NK-92 treated with Interleukin-12 subunit alpha and Interleukin-12 subunit beta, amount 100 ng/mL, for 24 hours (cell line): ENCODE data around the gene SPTBN4.
"Not testable (repeated sequence)": the region's sequence is repeated elsewhere in the genome, so short reads cannot be mapped to it uniquely, and the experiment has no call there.

Experiments used
- DNase-seq: peaks from one replicate; lab custom pipeline; 2025; lab: John Stamatoyannopoulos, UW

Gene SPTBN4

GRCh38 chr19:40588926-40589569 lies 122.2 kb downstream of the SPTBN4 start:
- no peak for DNase-seq

DNA sequence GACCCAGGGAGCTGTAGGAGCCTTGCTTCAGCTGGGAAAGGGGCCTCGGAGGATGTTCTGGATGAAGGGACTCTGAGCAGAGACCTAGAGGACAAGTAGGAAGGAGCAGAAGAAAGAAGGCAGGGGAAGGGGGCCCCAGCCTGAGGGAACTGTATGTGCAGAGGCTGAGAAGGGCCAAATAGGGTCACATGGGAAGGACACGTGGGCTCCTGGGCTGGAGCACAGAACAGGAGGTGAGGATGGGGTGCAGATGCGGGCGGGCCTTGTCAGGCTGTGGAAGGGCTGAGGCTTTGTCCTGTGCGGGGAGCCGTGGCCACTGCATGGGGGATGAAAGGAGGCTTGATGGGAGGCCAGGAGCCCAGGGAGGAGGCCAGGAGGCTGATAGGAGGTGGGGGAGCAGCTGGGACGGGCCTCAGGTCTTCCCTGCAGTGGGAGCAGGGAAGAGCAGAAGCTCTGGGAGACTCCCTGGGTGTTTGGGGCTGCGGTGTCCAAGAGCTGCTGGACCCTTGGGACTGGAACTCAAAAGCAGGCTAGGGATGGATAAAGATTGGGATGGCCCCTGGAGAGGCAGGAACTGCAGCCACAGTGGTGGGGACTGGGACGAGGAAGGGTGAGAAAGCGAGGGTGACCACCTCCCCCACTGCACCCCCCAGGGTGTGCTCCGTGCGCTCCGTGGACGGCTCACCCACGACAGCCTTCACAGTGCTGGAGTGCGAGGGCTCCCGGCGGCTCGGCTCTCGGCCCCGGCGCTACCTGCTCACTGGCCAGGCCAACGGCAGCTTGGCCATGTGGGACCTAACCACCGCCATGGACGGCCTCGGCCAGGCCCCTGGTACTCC lies 123.0 kb downstream of the SPTBN4 start:
- no peak for DNase-seq

GRCh38 chr19:40590464-40591265 lies 123.9 kb downstream of the SPTBN4 start:
- DNase-seq, result no peak

- DNase-seq, result not testable (repeated sequence)
Measured at GRCh38 chr19:40591724-40592123, 124.9 kb downstream of the SPTBN4 start.

GRCh38 chr19:40592170-40592569 lies 125.4 kb downstream of the SPTBN4 start:
- no peak for DNase-seq

GRCh38 chr19:40594255-40594654 lies 127.5 kb downstream of the SPTBN4 start:
- DNase-seq, result no peak

- DNase-seq, result no peak
Measured at GRCh38 chr19:40594657-40595091, 127.9 kb downstream of the SPTBN4 start.

DNA sequence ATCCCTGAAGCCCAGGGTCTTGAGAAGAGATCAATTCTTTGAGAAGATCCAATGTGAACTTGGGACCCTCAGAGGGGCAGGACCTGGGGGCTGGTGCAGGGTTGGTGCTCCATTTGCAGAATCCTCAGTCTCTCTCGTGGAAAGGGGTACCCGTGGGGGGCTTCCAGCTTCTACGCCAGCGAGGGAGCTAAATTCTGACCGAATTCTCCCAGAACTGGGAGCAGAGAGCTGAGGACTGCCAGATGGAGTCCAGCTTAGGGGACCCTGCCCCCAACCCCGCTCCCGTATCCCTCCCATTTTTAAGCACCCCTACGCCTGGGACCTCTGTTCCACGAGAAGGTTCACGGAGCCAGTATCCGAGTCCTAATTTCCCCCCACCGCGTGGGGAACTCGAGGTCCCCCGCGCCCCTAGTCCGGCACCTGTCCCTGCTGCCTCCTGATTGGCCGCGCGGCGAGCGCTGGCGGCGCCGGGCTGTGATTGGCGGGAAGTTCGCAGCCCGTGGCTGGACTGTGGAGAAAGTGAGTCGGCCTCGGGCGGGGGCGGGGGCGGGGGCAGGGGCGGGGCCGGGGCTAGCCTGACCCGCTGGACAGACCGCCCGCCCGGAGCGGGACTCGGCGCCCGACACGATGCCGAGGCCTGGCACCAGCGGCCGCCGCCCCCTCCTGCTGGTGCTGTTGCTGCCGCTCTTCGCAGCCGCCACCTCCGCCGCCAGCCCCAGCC lies 130.0 kb downstream of the SPTBN4 start:
- no peak for DNase-seq

GRCh38 chr19:40597329-40597838 lies 130.6 kb downstream of the SPTBN4 start:
- no peak for DNase-seq

DNA sequence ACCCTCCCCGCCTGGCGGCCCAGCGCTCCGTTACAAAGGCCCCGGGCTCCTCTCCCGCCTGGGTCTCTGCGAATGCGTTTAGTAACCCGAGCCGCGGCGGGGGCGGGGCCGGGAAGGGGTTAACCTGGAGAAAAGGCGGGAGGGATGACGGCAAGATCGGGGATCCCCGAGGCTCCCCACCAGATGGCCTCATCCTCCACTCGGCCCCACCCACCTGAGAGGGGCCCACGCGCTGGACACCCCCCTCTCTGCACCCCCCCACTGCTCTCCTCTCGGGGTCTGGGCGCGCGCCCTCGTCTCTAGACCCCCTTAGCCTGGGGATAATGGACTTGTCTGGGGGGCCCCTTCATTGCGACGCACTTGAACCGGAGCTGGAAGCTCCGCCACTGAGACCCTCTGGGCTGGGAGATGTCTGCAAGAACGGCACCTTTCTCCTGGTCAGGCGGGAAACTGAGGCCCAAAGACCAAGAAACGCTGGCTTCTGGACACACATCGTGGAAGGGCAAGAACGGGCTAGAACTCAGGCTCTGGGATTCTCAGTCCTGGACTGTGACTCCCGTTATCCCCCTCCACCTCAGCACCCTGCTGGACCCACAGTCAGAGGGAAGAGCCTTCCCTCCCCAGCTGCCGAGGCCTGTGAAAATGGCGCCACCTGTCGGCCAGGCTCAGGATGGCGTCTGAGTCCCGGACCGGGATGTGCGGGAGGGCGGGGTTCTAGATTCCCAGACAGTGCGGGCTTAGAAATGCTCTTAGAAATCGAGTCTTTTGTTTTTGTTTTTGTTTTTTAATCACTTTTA lies 131.5 kb downstream of the SPTBN4 start:
- peak; percentile 48 for DNase-seq

- no peak for DNase-seq
Measured at GRCh38 chr19:40598918-40599307, 132.1 kb downstream of the SPTBN4 start.

GRCh38 chr19:40599331-40599901 lies 132.6 kb downstream of the SPTBN4 start:
- DNase-seq, result no peak

DNA sequence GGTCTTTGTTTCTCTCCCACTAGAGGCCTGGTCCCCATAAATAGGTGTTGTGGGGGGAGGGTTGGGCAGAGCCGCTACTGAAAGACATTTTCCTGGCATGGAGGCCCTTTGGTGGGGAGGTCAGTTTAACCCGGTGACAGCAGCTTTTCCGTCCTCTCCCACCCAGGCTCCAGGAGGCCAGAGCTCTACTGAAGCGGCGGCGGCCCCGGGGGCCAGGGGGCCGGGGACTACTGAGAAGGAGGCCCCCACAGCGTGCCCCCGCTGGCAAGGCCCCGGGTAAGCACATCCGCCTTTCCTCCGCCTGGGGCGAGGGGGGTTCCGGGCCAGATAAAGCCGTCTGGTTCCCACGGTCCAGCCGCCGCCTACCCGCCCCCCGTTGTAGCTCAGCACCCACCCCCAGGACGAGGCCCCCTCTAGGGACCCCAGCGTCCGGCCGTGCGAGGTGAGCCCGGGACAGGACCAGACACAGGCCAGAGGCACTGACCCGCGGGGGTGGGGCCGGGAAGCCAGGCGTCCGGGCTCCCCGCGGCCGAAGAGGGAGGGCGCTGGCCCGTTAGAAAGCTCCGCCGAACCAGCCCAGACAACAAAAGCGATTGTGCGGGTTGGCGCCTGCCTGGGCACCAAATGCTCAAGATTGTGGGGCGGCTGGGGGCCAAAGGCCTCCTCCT lies 133.2 kb downstream of the SPTBN4 start:
- DNase-seq, result no peak

DNA sequence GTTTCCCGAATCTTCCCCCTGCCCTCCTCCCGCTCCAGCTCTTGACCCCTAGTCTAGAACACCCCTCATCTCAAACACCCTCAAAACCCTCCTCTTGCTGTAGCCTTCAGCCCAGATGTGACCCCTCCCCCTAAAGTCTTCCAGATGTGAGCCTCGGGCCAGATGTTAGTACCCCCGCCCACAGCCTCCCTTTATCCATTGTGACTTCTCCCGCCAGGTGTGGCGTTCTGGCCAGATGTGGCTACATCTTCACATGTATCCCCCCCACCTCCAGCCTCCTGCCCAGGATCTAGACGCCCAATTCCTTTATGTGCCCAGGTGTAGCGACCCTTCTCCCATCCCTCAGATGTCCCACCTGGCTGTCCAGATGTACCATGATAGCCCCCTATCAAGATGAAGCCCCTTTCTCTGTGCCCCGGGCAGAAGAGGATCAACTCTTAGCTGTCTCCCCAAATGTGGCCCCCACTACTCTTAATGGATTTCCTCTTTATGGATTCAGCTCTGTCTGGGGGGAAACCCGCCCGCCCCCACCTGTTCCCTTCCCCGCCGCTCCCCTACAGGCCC lies 133.9 kb downstream of the SPTBN4 start:
- no peak for DNase-seq

- no peak for DNase-seq
Measured at GRCh38 chr19:40601134-40601974, 134.6 kb downstream of the SPTBN4 start, which contains the start of gene LTBP4. LTBP4 (plus strand) TSS chr19:40601369; CDS start chr19:40601388, 19 bp downstream.

- no peak for DNase-seq
Measured at GRCh38 chr19:40603071-40603388, 136.2 kb downstream of the SPTBN4 start.

- DNase-seq, result no peak
Measured at GRCh38 chr19:40603389-40604170, 136.8 kb downstream of the SPTBN4 start.

GRCh38 chr19:40604171-40604646 lies 137.4 kb downstream of the SPTBN4 start:
- no peak for DNase-seq
